Neural cell (in vitro differentiated cells): Measurements from ENCODE around the gene DNAAF9. TPM values are rescaled to one million over a fixed set of nuclear protein-coding genes. Genes with fewer than 3 reads are reported as not detected.

ENCODE experiments used
- H2AFZ ChIP-seq: fragments of 200-600, 300-800 bp; sonication (generic), shearing (Covaris generic); 2 replicates; pipeline ENCODE4 v1.6.0; 2014; ENCODE audit warnings: low read depth, mild to moderate bottlenecking, antibody characterized with exemption, low read length, moderate library complexity
- H3F3A ChIP-seq: fragments of 200-600 bp; shearing (Covaris generic); 2 replicates; pipeline ENCODE4 v1.6.1; 2016; ENCODE audit warnings: mild to moderate bottlenecking, moderate library complexity, mixed read lengths, antibody characterized with exemption, low read length; ENCODE audit not compliant: insufficient read depth, poor library complexity, severe bottlenecking
- H3K27ac ChIP-seq: fragments of 200-600, 300-800 bp; sonication (generic), shearing (Covaris generic); 2 replicates; pipeline ENCODE4 v1.5.1; 2014; ENCODE audit warnings: mild to moderate bottlenecking, low read length, moderate library complexity
- H3K27me3 ChIP-seq: fragments of 300-800, 200-600 bp; sonication (generic), shearing (Covaris generic); 2 replicates; pipeline ENCODE4 v1.6.0; 2014; ENCODE audit warnings: mild to moderate bottlenecking, low read depth, low read length, moderate library complexity; ENCODE audit not compliant: insufficient read depth
- H3K36me3 ChIP-seq: fragments of 300-800, 200-600 bp; sonication (generic), shearing (Covaris generic); 2 replicates; pipeline ENCODE4 v1.5.1; 2014; ENCODE audit warnings: mild to moderate bottlenecking, antibody characterized with exemption, low read length, moderate library complexity; ENCODE audit not compliant: insufficient read depth
- H3K4me2 ChIP-seq: fragments of 300-800, 200-600 bp; sonication (generic), shearing (Covaris generic); 2 replicates; pipeline ENCODE4 v1.6.0; 2014; ENCODE audit warnings: mild to moderate bottlenecking, low read length
- H3K4me3 ChIP-seq: fragments of 300-800, 200-600 bp; sonication (generic), shearing (Covaris generic); 2 replicates; pipeline ENCODE4 v1.5.1; 2014; ENCODE audit warnings: mild to moderate bottlenecking, low read length, moderate library complexity
- H3K79me2 ChIP-seq: fragments of 200-600 bp; shearing (Covaris generic); replicated peaks from 2 replicates; pipeline ENCODE4 v1.6.0; 2014; ENCODE audit warnings: mild to moderate bottlenecking, low read length, moderate library complexity; ENCODE audit not compliant: insufficient read depth
- H3K9ac ChIP-seq: fragments of 300-800, 200-600 bp; sonication (generic), shearing (Covaris generic); 2 replicates; pipeline ENCODE4 v1.6.1; 2016; ENCODE audit warnings: mild to moderate bottlenecking, low read length, mixed read lengths
- H3K9me2 ChIP-seq: fragments of 200-600 bp; shearing (Covaris generic); 2 replicates; pipeline ENCODE4 v1.6.1; 2016; ENCODE audit warnings: mild to moderate bottlenecking, low read length, mixed read lengths; ENCODE audit not compliant: insufficient read depth
- H3K9me3 ChIP-seq: fragments of 200-600, 300-800 bp; sonication (generic), shearing (Covaris generic); 2 replicates; pipeline ENCODE4 v1.6.1; 2016; ENCODE audit warnings: mild to moderate bottlenecking, mixed run types, low read length, moderate library complexity, mixed read lengths
- H4K20me1 ChIP-seq: fragments of 200-600 bp; shearing (Covaris generic); 2 replicates; pipeline ENCODE4 v1.6.1; 2016; ENCODE audit warnings: mild to moderate bottlenecking, mixed run types; ENCODE audit not compliant: insufficient read depth
- EP300 ChIP-seq: fragments of 450-650 bp; conservative IDR thresholded peaks from 2 replicates; pipeline ENCODE4 v1.6.1; 2014; ENCODE audit warnings: antibody characterized with exemption, mild to moderate bottlenecking, moderate library complexity; ENCODE audit not compliant: poor library complexity, severe bottlenecking
- EZH2 ChIP-seq: fragments of 200-600, 300-800 bp; shearing (Covaris generic), sonication (generic); IDR thresholded peaks from 2 replicates; pipeline ENCODE4 v1.6.1; 2014; ENCODE audit warnings: antibody characterized with exemption, low read length, borderline replicate concordance, mild to moderate bottlenecking; ENCODE audit not compliant: insufficient read depth, poor library complexity, severe bottlenecking
- MXI1 ChIP-seq: fragments of 450-650 bp; conservative IDR thresholded peaks from 2 replicates; pipeline ENCODE4 v1.6.1; 2014; ENCODE audit warnings: antibody characterized with exemption, mild to moderate bottlenecking; ENCODE audit not compliant: poor library complexity, severe bottlenecking
- RAD21 ChIP-seq: fragments of 450-650 bp; conservative IDR thresholded peaks from 2 replicates; pipeline ENCODE4 v1.6.1; 2014; ENCODE audit warnings: antibody characterized with exemption, mild to moderate bottlenecking, moderate library complexity
- SMC3 ChIP-seq: fragments of 450-650 bp; conservative IDR thresholded peaks from 2 replicates; pipeline ENCODE4 v1.6.1; 2014; ENCODE audit warnings: antibody characterized with exemption, mild to moderate bottlenecking, moderate library complexity; ENCODE audit not compliant: poor library complexity
- TAF1 ChIP-seq: IDR thresholded peaks from 2 replicates; pipeline ENCODE4 v1.6.1; 2012; ENCODE audit warnings: low read depth
- polyA plus RNA-seq: library from polyadenylated mRNA; depleted of rRNA; stranded (reverse); fragments of >200 nt; gene quantifications from 2 replicates; pipeline ENCODE4 v1.2.3, GENCODE V29; 2014
- TF ChIP-seq, protein P1 (sequence below): fragments of 450-650 bp; IDR thresholded peaks from 2 replicates; pipeline ENCODE4 v1.5.1; 2014; ENCODE audit warnings: antibody characterized with exemption, mild to moderate bottlenecking, moderate library complexity; ENCODE audit not compliant: poor library complexity, severe bottlenecking
- TF ChIP-seq, protein P2 (sequence below): IDR thresholded peaks from 2 replicates; pipeline ENCODE4 v1.6.1; 2012; ENCODE audit warnings: borderline replicate concordance

The DNAAF9 gene
- polyA plus RNA-seq, 1 donor from 2014 or later = 58.0 TPM

DNA sequence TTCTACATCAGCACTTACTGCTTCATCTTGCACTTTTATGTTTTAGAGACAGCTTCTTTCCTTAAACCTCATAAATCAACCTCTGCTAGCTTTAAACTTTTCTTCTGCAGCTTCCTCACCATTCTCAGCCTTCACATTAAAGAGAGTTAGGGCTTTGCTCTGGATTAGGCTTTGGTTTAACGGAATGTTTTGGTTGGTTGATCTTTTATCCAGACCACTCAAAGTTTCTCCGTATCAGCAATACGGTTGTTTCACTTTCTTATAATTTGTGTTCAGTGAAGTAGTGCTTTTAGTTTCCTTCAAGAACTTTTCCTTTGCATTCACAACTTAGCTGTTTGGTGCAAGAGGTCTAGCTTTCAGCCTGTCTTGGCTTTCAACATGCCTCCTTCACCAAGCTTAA lies 40.4 kb downstream of the DNAAF9 start:
- TF ChIP-seq TAF1 (no peak), EP300 (no peak), RAD21 (no peak), SMC3 (no peak)
- TF ChIP-seq, protein P1, sequence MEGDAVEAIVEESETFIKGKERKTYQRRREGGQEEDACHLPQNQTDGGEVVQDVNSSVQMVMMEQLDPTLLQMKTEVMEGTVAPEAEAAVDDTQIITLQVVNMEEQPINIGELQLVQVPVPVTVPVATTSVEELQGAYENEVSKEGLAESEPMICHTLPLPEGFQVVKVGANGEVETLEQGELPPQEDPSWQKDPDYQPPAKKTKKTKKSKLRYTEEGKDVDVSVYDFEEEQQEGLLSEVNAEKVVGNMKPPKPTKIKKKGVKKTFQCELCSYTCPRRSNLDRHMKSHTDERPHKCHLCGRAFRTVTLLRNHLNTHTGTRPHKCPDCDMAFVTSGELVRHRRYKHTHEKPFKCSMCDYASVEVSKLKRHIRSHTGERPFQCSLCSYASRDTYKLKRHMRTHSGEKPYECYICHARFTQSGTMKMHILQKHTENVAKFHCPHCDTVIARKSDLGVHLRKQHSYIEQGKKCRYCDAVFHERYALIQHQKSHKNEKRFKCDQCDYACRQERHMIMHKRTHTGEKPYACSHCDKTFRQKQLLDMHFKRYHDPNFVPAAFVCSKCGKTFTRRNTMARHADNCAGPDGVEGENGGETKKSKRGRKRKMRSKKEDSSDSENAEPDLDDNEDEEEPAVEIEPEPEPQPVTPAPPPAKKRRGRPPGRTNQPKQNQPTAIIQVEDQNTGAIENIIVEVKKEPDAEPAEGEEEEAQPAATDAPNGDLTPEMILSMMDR = no peak
- H3K9me2 ChIP-seq = no peaks in the 10 kb centered on the region

DNA sequence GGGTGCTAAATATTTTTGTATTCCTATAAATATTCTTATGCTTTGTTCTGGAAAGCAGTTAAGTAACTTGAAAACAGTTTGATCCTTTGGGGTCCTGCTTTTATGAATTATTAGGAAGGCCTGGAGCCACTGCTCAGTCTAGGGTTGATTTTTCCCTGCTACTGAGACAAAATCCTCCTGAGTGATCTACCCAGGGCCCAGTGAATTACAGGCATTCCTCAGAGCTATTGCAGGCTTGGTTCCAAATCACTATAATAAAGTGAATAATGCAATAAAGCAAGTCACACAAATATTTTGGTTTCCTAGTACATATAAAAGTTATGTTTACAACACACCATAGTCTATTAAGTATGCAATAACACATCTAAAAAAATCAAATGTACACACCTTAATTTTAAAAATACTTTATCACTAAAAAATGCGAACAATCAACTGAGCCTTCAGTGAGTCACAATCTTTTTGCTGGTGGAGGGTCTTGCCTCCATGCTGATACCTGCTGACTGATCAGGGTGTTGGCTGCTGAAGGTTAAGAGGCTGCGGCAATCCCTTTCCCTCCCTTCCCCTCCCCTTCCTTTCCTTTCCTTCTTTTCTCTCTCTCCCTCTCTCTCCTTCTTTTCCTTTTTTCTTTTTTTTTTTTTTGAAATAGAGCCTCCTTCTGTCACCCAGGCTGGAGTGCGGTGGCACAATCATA lies 43.0 kb downstream of the DNAAF9 start:
- Histone ChIP-seq H3K27me3 (no peaks in the 10 kb centered on the region), H3K4me2 (no peak overlapping the region), H3K9me3 (no peaks in the 10 kb centered on the region), H3K4me3 (no peak overlapping the region), H4K20me1 (no peaks in the 10 kb centered on the region), H3K79me2 (no peaks in the 10 kb centered on the region), H2AFZ (no peak overlapping the region), H3K27ac (no peak overlapping the region), H3K36me3 (no peaks in the 10 kb centered on the region), H3F3A (peaks cover 3% of the 10 kb centered on the region), H3K9ac (no peak overlapping the region), H3K9me2 (no peaks in the 10 kb centered on the region)
- TF ChIP-seq MXI1 (no peak), RAD21 (no peak), TAF1 (no peak), EP300 (no peak), SMC3 (no peak), EZH2 (no peak)
- TF ChIP-seq, protein P1 = no peak
- TF ChIP-seq, protein P2, sequence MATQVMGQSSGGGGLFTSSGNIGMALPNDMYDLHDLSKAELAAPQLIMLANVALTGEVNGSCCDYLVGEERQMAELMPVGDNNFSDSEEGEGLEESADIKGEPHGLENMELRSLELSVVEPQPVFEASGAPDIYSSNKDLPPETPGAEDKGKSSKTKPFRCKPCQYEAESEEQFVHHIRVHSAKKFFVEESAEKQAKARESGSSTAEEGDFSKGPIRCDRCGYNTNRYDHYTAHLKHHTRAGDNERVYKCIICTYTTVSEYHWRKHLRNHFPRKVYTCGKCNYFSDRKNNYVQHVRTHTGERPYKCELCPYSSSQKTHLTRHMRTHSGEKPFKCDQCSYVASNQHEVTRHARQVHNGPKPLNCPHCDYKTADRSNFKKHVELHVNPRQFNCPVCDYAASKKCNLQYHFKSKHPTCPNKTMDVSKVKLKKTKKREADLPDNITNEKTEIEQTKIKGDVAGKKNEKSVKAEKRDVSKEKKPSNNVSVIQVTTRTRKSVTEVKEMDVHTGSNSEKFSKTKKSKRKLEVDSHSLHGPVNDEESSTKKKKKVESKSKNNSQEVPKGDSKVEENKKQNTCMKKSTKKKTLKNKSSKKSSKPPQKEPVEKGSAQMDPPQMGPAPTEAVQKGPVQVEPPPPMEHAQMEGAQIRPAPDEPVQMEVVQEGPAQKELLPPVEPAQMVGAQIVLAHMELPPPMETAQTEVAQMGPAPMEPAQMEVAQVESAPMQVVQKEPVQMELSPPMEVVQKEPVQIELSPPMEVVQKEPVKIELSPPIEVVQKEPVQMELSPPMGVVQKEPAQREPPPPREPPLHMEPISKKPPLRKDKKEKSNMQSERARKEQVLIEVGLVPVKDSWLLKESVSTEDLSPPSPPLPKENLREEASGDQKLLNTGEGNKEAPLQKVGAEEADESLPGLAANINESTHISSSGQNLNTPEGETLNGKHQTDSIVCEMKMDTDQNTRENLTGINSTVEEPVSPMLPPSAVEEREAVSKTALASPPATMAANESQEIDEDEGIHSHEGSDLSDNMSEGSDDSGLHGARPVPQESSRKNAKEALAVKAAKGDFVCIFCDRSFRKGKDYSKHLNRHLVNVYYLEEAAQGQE = no peak

More for the DNA sequence above, 40.4 kb downstream of the DNAAF9 start:
- Histone ChIP-seq H3K4me3 (no peak overlapping the region), H3K27ac (no peak overlapping the region), H3K9me3 (no peaks in the 10 kb centered on the region), H3F3A (peaks cover 3% of the 10 kb centered on the region), H4K20me1 (no peaks in the 10 kb centered on the region), H3K4me2 (no peak overlapping the region), H3K79me2 (no peaks in the 10 kb centered on the region), H2AFZ (no peak overlapping the region), H3K27me3 (no peaks in the 10 kb centered on the region), H3K9ac (no peak overlapping the region), H3K36me3 (peaks cover 7% of the 10 kb centered on the region)
